BJ (cell line): ENCODE results near the gene FIBP. TPM values are rescaled to one million over a fixed set of nuclear protein-coding genes. Genes with fewer than 3 reads are reported as not detected.

Source experiments
- CTCF ChIA-PET: fragments of 350-600 bp; formaldehyde crosslinking; extraction: SDS; loops from one replicate; lab custom pipeline; 2021; ENCODE audit warnings: antibody characterized with exemption, inconsistent platforms; lab: Yijun Ruan, JAX
- POLR2A ChIA-PET: fragments of 300-600 bp; sonication (Branson Sonifier 250); formaldehyde crosslinking; extraction: SDS; loops from one replicate; lab custom pipeline; 2021; ENCODE audit warnings: antibody characterized with exemption; lab: Charles Lee
- DNase-seq: peaks from one replicate; pipeline ENCODE4 v3.0.0-alpha.2; 2011; ENCODE audit warnings: low read depth
- H3K27me3 ChIP-seq: 2 replicates; pipeline ENCODE4 v1.6.0; 2011; ENCODE audit warnings: low read length; ENCODE audit not compliant: control insufficient read depth, insufficient read depth
- H3K36me3 ChIP-seq: 2 replicates; pipeline ENCODE4 v1.5.1; 2011; ENCODE audit warnings: low read length; ENCODE audit not compliant: control insufficient read depth, insufficient read depth
- H3K4me3 ChIP-seq: 2 replicates; pipeline ENCODE4 v1.5.1; 2011; ENCODE audit warnings: low read depth, mild to moderate bottlenecking, control low read depth, low read length
- polyA plus RNA-seq: library from polyadenylated mRNA; depleted of rRNA; stranded (reverse); fragments of >200 nt; gene quantifications from 2 replicates; pipeline ENCODE4 v1.2.3, GENCODE V29; 2011
- TF ChIP-seq, protein P1 (sequence below): IDR thresholded peaks from 2 replicates; pipeline ENCODE4 v1.5.1; 2011; ENCODE audit warnings: low read depth, mild to moderate bottlenecking, control low read depth, inconsistent platforms, low read length, moderate library complexity; ENCODE audit not compliant: insufficient read depth

The FIBP gene
- polyA plus RNA-seq, 1 experiment, result 199 TPM

DNA sequence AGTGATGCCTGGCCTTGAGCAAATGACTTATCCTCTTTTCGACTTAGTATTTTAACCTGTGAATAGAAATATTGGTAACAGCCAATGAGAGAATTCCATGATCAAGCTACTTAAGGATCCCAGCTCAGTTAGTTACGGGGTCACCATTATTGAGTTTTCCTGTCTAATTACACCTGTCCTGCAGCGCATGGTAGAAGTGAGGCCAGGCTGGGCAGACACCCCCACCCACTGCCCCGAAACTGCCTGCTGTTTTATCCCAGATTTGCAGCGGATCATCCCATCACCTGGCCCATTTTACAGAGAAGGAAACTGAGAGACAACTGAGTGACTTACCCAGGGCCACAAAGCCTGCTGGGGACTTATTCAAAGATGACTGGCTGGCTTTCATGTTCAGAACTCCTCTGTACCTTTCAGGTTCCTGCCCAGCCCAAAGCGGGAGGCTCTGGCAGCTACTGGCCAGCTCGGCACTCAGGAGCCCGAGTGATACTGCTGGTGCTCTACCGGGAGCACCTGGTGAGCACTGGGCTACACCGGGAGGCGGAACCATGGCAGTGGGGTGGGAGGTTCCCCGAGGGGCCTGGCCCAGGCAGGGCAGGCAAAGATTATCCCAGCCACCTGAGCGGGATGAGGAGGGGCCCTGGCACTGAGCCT, 26.6 kb downstream of the FIBP start:
- TF ChIP-seq, protein P1, sequence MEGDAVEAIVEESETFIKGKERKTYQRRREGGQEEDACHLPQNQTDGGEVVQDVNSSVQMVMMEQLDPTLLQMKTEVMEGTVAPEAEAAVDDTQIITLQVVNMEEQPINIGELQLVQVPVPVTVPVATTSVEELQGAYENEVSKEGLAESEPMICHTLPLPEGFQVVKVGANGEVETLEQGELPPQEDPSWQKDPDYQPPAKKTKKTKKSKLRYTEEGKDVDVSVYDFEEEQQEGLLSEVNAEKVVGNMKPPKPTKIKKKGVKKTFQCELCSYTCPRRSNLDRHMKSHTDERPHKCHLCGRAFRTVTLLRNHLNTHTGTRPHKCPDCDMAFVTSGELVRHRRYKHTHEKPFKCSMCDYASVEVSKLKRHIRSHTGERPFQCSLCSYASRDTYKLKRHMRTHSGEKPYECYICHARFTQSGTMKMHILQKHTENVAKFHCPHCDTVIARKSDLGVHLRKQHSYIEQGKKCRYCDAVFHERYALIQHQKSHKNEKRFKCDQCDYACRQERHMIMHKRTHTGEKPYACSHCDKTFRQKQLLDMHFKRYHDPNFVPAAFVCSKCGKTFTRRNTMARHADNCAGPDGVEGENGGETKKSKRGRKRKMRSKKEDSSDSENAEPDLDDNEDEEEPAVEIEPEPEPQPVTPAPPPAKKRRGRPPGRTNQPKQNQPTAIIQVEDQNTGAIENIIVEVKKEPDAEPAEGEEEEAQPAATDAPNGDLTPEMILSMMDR, result no peak

DNA sequence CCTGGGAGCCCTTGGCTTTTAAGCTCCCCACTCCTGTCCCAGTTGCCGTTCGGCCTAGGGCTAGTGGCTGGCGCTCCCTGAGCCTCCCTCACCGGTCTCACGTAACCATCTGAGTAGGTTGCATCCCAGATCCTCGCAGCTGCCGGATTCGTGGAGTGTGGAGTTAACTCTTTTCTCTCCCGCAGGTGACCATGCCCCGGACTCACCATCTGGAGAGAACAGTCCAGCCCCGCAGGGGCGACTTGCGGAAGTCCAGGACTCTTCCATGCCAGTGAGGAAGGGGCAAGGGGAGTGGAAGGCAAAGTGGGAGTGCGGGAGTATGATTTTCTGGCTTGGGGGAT, 27.1 kb downstream of the FIBP start:
- Histone ChIP-seq H3K36me3 (peaks cover 29% of the 10 kb centered on the region), H3K27me3 (no peaks in the 10 kb centered on the region), H3K4me3 (peak overlapping the region; percentile 93)
- DNase-seq, result no peak
- TF ChIP-seq, protein P1, result no peak
- POLR2A ChIA-PET, result interaction anchor here (0.7 kb wide), 1 partner anchor 10 kb away, joined by 3 read pairs; no protein-coding TSS in a partner anchor
- CTCF ChIA-PET, result interaction anchor here (2.5 to 4.5 kb wide), 3 partner anchors 10 to 28 kb away, joined by 24 to 70 read pairs (median 44); partner anchors contain the start of genes CCDC85B, EFEMP2 and FIBP

More for the DNA sequence above, 26.6 kb downstream of the FIBP start:
- Histone ChIP-seq H3K36me3 (peaks cover 31% of the 10 kb centered on the region), H3K4me3 (peak overlapping the region; percentile 93), H3K27me3 (no peaks in the 10 kb centered on the region)
- ChIA-PET CTCF (interaction anchor here (0.6 to 4.5 kb wide), 5 partner anchors 10 to 32 kb away, joined by 4 to 70 read pairs (median 24); partner anchors contain the start of genes CCDC85B, EFEMP2 and FIBP), POLR2A (no interaction called here)
- no peak for DNase-seq

DNA sequence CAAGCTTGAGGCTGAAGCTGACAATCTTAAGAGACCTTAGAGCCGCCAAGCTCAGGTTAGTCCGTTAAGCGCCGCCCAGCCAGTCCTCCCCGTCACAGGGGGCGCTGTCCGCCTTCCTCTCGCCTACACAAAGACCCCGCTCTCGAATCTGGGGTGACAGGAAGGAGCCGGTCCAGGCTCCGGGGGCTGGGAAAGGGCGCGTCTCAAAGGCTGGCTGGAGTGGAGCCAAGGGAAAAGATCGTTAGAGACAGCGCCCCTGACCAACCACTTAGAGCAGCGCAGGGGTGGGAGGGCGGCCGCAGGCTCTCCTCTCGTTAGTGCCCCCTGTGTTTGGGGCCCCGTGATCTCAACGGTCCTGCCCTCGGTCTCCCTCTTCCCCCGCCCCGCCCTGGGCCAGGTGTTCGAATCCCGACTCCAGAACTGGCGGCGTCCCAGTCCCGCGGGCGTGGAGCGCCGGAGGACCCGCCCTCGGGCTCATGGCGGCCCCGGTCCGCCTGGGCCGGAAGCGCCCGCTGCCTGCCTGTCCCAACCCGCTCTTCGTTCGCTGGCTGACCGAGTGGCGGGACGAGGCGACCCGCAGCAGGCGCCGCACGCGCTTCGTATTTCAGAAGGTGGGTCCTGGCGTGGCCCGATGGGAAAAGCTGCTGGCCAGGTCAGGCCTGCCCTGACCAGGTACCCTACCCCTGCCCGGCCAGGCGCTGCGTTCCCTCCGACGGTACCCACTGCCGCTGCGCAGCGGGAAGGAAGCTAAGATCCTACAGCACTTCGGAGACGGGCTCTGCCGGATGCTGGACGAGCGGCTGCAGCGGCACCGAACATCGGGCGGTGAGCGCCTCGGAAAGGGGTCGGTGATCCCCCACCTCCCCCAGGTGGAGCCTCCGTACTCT, 27.8 kb downstream of the FIBP start, which contains the start of gene MUS81:
Gene MUS81, plus strand, starts transcription at position 156 of the 887 bp plus-strand sequence. Its CDS starts 321 bp downstream, at position 477.
- TF ChIP-seq, protein P1, result peak; percentile 93
- Histone ChIP-seq H3K27me3 (no peaks in the 10 kb centered on the region), H3K36me3 (peaks cover 33% of the 10 kb centered on the region), H3K4me3 (peak within 1 kb of the TSS; percentile 93)
- ChIA-PET CTCF (interaction anchor here (0.6 to 4.5 kb wide), 22 partner anchors 10 to 922 kb away, joined by 3 to 70 read pairs (median 4); partner anchors contain the start of genes CCDC85B, EFEMP2, FIBP and KAT5), POLR2A (interaction anchor here (0.6 to 1.2 kb wide), 5 partner anchors 11 to 184 kb away, joined by 3 to 7 read pairs (median 3); no protein-coding TSS in a partner anchor)
- peak; percentile 78 for DNase-seq

DNA sequence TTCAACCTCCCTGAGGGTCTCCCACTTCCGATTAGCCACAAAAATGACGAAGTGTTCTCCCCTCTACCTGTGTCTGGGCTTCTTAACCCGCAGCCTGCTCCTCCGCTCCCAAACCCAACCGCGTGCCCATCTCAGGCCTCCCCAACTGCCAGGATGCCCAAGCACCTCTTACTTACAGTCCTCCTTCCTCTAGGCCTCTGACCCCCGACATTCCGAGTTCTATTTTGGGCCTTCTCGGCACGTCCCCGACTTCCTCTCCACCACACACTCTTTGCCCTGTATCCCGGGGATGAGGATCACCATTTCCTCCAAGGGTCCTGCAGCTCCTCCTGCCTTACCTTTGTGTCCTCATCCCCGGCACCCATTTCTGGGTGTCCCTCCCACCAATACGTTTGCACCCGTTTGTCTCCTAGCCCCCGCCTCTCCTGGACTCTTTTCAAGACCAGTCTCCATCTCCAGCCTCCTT, 28.4 kb downstream of the FIBP start:
- DNase-seq, result no peak
- ChIA-PET CTCF (interaction anchor here (0.6 to 4.5 kb wide), 24 partner anchors 10 to 921 kb away, joined by 3 to 70 read pairs (median 4); partner anchors contain the start of genes CCDC85B, EFEMP2, FIBP and KAT5), POLR2A (interaction anchor here (0.5 to 1.2 kb wide), 9 partner anchors 11 to 584 kb away, joined by 3 to 16 read pairs (median 4); partner anchors contain the start of genes BANF1 and FIBP)
- Histone ChIP-seq H3K36me3 (peaks cover 35% of the 10 kb centered on the region), H3K27me3 (no peaks in the 10 kb centered on the region), H3K4me3 (peak overlapping the region; percentile 93)
- TF ChIP-seq, protein P1, result no peak
